GM18526 (cell line): Measurements from ENCODE around the gene SPATA6L.

ENCODE experiments used
- POLR2A ChIP-seq: IDR thresholded peaks from 3 replicates; pipeline ENCODE4 v1.6.1; 2011; ENCODE audit not compliant: insufficient read length; ENCODE audit errors: extremely low read depth

SPATA6L gene

DNA sequence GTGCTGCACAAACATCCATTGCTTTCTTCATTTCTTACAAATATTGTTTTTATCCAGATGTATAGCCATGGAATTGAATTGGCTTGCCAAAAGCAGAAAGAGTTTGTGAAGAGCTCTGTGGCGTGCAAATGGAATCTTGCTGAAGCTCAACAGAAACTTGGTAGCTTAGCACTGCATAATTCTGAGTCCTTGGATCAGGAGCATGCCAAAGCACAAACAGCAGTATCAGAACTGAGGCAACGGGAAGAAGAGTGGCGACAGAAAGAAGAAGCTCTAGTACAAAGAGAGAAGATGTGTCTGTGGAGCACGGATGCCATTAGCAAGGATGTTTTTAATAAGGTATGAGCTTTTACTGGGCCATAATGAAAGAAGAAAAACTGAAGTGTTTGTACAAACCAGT, 18.5 kb upstream of the SPATA6L start:
- no peak for TF ChIP-seq POLR2A

- TF ChIP-seq POLR2A: no peak
Observed at GRCh38 chr9:4680750-4681149, 14.5 kb upstream of the SPATA6L start.

GRCh38 chr9:4680173-4680525, 13.9 kb upstream of the SPATA6L start:
- no peak for TF ChIP-seq POLR2A

DNA sequence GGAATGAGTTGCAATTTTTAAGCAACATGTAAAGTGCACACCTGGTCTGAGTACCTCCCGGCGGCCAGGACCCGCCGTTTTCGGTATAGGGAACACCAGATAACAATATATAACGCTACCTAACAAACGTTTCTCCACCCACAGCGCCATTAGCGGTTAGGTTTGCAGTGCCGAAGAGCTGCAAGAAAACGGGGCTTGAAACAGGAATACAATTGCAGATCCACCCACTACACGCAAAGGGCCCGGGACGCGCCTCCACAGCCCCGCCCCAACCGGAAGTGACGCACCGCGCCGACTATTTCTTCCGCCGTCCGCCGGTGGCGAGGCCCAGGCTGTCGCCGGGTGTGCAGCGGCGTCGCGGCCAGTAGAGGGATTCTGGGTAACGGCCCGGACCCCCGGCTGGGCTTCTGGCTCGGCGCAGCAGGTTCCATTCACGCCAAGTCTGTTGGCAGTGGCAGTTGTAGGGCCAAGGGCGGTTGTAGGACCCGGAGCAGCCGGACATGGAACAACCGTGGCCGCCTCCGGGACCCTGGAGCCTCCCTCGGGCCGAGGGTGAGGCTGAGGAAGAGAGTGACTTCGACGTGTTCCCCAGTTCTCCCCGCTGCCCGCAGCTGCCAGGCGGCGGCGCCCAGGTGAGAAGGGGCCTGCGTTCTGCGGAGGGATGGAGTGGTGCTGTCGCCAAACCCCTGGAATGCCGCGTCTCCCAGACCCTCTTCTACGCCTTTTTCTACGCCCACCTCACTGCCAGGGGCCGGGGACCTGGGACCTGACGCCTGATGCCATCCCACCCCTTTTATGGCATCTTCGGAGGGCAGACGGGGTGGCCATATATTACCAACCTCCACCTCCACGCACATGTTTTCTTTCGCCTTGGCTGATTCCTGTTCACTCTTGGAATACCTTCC, 13.2 kb upstream of the SPATA6L start, which contains the start of gene CDC37L1:
CDC37L1 (plus strand) TSS at position 302 of the 905 bp plus-strand sequence; CDS start at position 501, 199 bp downstream.
- peak; percentile 98 for TF ChIP-seq POLR2A

- TF ChIP-seq POLR2A: no peak
Observed at GRCh38 chr9:4678679-4679267, 12.5 kb upstream of the SPATA6L start.

GRCh38 chr9:4677392-4677791, 11.1 kb upstream of the SPATA6L start:
- no peak for TF ChIP-seq POLR2A

DNA sequence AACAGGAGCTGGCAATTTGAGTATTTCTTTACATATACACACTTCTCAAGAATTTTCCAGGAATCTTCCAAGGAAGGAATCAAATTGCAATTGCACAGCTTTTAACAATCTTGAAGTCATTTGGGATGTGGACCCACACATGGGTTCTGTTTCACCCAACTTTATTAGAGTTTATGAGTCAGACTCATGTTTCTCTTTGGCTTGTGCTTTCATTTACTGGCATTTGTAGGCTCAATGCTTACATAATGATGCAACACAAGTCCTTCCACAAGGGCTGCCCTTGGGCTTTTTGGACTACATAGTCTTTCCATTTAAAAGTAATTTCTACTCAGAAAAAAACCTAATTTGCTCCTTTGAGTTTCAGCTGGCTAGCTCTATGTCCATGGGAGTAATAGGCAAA, 8.5 kb upstream of the SPATA6L start:
- TF ChIP-seq POLR2A: no peak

DNA sequence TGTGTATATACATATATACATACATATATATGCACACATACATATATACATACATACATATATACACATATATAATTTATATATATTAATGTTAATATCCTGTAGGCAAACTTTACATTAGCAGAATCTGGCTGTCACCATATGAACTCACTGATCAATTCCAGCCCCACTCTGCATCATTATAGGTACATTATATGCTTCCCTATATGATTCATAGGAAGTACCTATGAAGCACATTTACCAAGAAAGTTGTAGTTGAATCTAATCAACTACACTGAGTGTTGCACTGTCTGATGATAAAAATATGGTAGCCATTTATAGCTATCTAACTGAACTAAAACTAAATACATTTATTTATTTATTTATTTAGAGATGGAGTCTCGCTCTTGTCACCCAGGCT, 5.5 kb upstream of the SPATA6L start:
- TF ChIP-seq POLR2A: no peak

DNA sequence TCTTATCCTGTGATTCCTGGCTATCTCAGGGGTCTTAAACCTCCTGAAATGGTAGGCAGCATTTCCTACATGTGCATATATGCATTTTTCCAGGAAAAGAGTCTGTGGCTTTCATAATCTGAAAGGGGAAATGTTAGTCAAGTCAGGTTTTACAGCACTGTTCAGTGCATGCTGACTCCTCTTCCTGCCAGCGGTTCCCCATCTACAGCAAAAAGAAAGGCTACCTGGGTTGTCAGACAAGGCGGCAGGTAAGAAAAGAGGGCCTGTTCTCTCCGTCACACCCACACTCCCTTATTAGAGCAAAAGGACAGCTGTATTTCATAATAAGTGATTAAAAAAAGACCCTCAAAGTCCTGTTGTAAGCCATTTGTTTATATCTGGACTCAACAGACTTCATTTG, 4.3 kb upstream of the SPATA6L start:
- no peak for TF ChIP-seq POLR2A

DNA sequence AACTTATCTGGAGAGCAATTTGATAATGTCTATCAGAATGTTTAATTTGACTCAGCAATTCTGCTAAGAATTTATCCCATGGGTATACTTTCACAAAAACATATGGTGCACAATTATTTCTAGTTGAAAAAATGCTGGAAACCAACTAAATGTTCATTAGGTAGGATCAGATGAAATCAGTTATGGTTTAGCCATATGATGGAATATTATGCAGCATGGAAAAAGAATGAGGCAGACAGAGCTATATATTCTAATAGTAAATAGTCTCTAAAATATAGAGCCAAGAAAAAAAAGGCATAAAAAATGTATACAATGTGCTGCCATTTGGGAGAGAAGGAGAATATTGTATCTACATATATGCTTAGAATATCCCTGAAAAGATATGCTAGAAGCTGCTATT, 3.6 kb upstream of the SPATA6L start:
- no peak for TF ChIP-seq POLR2A

GRCh38 chr9:4668604-4669003, 2.3 kb upstream of the SPATA6L start:
- no peak for TF ChIP-seq POLR2A

DNA sequence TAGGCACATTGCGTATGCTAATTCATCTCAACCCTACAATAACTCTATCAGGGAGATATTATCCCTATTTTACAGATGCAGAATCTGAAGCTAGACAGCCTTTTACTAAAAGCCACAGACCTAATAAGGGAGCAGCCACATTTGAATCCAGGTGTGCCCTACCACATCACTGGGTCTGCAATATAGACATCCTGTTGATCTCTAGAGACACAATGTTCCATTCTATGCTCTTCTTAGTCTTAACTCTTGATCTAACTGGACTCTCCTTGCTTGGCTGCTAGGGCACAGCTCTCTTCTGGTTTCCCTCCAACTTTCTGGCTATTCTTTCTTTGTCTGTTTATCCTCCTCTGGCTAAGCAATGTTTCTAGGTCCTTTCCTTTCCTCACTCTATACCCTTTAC, 1.4 kb upstream of the SPATA6L start:
- no peak for TF ChIP-seq POLR2A

DNA sequence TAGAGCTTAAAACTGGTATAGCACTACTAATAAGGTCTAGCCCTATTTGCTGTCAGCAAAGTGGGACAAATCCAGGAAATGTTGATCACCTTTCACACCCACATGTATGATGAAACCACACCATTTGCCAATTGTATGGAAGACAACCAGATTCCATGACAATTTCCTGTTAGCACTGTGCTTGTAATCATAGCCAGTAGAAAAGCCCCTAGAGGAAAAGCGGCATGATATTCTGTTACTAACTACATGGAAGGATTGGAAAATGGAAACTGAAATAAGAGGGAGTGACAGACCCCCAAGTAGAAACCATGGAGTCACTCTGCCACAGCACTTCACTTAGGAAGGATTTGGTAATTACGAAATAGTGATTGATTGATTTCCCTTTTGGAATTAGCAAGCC, 923 bp downstream of the SPATA6L start:
- TF ChIP-seq POLR2A: no peak

GRCh38 chr9:4663956-4664355, 2.3 kb downstream of the SPATA6L start:
- TF ChIP-seq POLR2A: no peak

DNA sequence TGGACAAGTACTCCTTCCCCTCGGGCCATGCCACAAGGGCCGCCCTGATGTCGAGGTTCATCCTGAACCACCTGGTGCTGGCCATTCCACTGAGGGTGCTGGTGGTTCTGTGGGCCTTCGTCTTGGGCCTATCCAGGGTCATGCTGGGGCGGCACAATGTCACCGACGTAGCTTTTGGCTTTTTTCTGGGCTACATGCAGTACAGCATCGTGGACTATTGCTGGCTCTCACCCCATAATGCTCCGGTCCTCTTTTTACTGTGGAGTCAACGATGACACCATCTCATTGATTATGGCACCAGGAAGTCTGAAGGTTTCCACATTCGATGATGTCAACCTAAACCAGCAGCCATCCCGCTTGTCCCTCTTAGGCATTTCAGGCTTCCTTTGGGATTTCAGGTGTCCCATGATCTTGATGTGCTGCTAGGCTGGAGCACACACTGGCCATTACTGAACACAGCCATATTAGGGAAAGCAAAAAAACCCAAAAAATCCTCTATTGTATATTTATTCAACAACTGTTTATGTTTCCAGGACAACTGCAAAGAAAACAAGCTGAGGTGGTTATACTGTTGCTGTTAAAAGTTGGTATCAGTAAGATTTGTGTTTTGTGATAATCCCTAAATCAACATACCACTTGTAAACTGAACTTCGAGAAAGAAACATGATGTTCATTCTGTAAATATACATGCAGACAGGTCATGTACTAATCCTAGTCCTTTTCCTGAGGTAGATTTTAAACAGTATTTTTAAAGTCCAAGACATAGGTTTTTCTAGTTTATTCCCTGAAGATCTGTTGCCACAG, 3.1 kb downstream of the SPATA6L start:
- TF ChIP-seq POLR2A: no peak

DNA sequence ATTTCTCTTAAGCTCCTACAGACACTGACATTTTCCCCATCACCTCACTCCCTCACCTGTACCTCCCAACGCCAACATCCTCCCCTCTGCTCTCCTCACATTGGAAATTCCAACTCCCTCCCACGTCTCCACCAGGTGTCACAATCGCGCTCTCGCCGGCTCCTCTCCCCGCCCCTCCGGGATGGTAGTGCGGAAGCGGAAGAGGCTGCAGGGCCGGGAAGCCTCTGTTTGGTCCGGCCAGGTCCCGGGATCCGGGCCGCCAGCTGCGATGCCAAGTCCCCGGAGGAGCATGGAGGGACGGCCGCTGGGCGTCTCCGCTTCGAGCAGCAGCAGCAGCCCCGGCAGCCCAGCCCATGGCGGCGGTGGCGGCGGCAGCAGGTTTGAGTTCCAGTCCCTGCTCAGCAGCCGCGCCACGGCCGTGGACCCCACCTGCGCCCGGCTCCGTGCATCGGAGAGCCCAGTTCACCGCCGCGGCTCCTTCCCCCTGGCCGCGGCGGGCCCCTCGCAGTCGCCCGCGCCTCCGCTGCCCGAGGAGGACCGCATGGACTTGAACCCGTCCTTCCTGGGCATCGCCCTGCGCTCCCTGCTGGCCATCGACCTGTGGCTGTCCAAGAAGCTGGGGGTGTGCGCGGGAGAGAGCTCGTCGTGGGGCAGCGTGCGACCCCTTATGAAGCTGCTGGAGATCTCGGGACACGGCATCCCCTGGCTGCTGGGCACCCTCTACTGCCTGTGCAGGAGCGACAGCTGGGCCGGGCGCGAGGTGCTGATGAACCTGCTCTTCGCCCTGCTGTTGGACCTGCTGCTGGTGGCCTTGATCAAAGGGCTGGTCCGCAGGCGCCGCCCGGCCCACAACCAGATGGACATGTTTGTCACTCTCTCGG, 3.9 kb downstream of the SPATA6L start, which contains the start of gene PLPP6:
PLPP6 (plus strand) TSS at position 187 of the 881 bp plus-strand sequence; CDS start at position 269, 82 bp downstream.
- TF ChIP-seq POLR2A: peak; percentile 88
